DMS53 treated with DMSO at 0.1 percent for 48 hours (cell line): ENCODE data around the gene CCNG2.

ENCODE experiments used
- DNase-seq: peaks from one replicate; lab custom pipeline; 2025; ENCODE audit not compliant: unreplicated experiment; lab: John Stamatoyannopoulos, UW

Gene CCNG2

DNA sequence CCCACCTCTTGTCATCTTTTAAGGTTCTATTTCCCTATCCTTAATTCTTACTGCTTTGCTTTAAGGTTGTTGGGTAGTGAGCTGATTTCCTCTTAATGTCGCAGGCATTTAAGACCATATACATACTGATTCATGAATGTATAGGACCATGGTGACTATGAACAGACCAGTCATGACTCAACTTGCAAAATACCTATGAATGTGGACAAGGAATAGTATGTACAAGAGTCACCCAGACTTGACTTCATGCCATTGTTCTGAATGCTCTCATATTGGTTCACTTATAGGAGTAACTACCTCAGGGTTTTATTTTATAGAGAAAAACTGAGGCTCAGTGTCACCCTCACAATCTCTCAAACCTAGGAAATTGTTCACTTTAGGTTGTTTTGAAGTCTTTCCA, 44.3 kb downstream of the CCNG2 start:
- no peak for DNase-seq

DNA sequence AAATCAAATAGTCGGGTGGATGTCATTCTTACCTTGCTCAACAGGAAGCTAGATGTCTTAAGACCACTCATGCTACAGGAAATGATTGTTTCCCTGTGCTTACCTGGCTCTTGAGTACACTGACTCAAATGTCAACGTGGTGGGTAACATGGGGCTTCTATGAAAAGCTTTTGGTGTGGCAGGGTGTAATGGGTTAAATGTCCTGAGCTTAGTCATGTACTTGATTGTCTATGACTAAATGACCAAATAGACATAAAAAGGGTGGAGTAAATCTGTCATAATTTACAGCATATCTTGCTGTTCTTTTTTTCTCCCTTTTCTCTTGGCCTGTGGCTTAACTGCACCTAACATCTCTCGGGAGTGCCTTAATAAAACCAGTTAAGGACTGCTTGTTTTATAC, 44.9 kb downstream of the CCNG2 start:
- DNase-seq = no peak

DNA sequence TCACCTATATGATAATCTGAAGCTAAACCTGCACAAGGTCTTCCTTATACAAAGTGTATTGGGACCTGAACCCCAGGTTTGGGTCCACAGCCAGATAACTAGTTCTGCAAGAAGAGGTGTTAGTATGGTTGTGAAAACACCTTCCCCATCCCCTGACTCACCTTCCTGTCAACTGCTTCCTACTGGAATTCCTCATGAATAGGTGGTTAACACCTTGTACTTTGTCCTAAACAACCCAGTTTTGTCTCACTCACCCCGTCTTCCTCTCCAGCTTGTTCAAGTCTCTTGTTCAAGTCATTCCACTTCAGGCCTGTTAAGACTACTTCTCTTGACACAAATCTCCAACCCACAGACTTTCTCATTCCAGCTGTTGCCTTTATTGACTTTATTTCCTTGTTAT, 45.5 kb downstream of the CCNG2 start:
- DNase-seq = no peak

DNA sequence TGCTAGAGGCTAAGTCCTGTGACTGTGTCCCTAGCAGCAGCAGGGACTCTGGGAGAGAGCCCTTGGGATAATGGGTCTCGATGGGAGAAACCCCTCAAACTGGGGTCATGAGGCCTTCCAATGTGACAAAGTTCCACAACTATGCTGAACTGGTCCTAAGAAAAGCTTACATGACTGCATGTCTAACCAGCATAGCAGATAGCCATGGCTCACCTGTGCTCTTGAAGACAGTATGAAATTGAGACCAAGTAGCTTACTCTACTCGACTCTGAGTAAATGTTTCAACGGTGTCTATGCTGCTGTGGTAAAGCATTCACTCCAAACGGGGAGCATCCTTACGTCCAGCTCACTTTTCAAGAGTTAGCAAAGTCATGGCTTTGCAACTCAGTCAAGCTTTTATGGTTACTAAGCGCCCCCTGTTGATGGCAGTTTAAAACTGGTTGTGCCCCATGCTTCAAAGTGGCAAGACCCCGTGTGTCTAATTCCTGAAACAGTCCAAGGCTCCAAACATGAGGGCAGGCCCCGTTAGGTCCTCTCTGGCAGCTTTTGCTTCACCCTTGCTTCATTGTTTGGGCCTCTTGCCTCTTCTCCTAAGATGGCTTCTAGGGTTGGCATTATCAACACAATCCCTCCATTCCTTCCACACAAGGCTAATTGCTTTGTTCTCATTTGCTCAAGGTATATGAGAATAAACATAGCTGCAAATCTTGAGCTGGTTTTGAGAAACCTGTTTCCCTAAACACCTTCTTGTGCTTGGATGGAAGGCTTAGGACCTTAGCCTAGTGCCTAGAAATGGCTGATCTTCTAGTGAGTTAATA, 46.6 kb downstream of the CCNG2 start:
- peak; percentile 49 for DNase-seq

DNA sequence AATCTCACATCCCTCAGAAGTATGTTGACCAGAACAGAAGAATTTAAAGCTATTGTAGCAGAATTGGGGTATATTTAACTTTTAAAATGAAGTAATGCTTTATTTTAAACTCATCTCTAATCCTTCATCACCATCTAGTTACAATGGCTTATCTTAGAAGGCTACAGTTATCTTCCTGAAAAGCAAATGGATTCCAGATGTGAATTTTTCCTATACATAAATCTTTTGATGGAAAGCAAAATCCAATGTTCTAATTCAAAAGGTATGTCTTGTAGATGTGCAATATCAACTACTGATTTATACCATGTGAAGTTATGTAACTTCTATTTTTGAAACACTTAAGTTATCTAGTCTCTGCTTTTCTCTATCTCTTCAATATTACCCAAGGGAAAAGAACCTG, 47.6 kb downstream of the CCNG2 start:
- no peak for DNase-seq

DNA sequence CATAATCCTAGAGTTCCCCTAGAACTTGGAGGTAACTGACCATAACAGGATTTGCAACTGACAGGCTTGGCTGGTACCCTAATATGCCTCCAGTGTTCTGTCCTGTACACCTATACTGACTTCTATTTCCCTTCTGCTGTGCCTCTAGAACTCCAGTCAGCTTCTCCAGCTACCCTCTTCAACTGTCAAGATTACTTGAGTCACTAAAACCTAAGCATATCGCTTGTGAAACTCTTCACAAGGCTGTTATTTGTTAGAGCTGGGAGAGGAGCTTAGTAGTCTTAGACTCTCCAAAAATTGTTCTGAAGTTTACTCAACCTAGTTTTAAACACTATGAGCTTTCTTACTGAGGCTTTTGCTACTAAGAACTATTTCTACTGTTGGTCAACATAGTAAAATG, 52.0 kb downstream of the CCNG2 start:
- DNase-seq = no peak

DNA sequence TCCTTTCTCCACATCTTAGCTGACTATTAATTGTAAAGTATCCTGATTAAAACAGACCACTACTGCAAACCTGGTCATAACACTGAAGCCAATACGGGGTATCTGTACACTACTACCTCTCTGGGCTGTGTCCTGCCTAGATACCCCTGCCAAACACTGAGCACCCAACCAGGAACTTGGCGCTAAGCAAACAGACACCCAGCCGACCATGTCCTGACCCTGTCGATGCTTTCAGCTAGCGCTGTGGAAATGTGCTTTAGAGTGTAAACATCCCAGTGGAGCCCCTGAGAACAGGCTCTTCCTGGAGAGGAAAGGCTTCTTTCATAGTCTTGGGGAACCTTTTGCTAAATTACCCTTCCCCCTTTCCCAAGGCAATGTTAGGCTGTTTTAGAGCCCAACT, 52.9 kb downstream of the CCNG2 start:
- peak; percentile 10 for DNase-seq

DNA sequence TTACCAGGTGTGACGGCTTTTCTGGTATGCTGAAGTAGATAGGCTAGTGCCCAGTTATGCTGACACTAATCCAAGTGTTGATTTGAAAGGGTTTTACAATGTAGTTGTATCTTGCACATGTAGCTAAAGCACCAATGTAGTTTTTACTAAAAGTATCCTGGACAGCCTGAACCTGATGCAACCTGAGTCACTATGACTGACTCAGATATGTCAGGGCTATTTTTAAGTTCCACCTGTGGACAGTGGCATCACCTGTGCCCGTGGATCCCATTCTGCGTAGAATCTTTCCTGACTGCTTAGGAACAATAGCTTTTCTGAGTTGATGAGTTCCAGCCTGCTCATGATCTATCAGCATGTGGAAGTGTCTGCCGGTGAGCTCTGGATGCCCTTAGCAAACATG, 58.1 kb downstream of the CCNG2 start:
- no peak for DNase-seq

DNA sequence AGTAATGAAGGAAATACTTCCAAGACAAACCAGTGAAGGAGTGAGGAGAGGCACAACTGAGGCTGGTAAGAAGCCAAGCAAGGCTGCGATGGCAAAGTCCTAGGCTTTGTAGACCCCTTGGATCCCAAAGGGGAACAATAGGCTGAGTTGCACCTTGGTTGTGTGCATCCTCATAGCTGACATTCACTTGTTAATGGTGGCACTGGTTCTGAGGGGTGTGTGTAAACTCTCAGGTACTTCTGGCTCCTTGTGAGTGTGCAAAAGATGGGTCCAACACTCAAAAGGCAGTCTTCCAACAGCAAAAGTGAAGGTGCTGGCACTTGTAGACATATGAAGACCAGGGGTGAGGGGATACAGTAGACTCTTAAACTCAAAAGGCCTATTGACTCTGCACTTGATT, 60.5 kb downstream of the CCNG2 start:
- DNase-seq = no peak

DNA sequence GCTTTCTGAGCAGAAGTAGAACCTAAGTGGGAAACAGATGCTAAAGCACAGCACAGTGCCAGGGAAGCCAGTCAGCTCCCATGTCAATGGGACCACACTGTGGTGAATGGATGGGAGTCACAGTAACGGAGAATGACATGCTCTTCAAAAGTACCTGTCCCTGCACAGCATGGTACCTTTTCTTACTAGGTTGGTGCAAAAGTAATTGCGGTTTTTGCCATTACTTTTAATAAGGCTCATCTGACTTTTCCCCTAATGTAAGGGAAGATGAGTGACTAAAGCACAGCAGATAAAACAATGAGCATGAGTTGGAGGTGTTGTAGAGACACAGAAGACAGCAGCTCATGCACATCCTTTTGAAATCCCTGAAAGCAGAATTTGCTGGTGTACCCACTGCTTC, 62.3 kb downstream of the CCNG2 start:
- no peak for DNase-seq
